Cardiac muscle cell (in vitro differentiated cells and primary cell): ENCODE results near the gene TRIAP1. TPM values are rescaled to one million over a fixed set of nuclear protein-coding genes. Genes with fewer than 3 reads are reported as not detected.

Experiments used
- DNase-seq, 2 donors: peaks; one replicate each; pipeline versions ENCODE4 v3.0.0 to v3.0.0-alpha.2; 2010 to 2017; ENCODE audit warnings: low read depth in 1 of 2, low spot score in 1 of 2
- H3K27ac ChIP-seq: fragments of 200-600 bp; sonication (generic); 2 replicates; pipeline ENCODE4 v1.5.1; 2016
- H3K27me3 ChIP-seq: fragments of 200-600 bp; sonication (generic); 2 replicates; pipeline ENCODE4 v1.6.0; 2016; ENCODE audit warnings: control low read depth
- H3K36me3 ChIP-seq: fragments of 200-600 bp; sonication (generic); 2 replicates; pipeline ENCODE4 v1.5.1; 2016; ENCODE audit warnings: control low read depth
- H3K4me1 ChIP-seq: fragments of 200-600 bp; sonication (generic); 2 replicates; pipeline ENCODE4 v1.8.1; 2017; ENCODE audit warnings: low read depth, mild to moderate bottlenecking, mixed run types
- H3K4me3 ChIP-seq: fragments of 200-600 bp; sonication (generic); 2 replicates; pipeline ENCODE4 v1.5.1; 2016; ENCODE audit warnings: mild to moderate bottlenecking
- H3K9me3 ChIP-seq: fragments of 200-600 bp; sonication (generic); 2 replicates; pipeline ENCODE4 v1.5.1; 2017; ENCODE audit warnings: low read depth, mild to moderate bottlenecking, control low read depth
- polyA plus RNA-seq: library from polyadenylated mRNA; unstranded; fragments of >200 nt; fragmentation: Nextera tagmentation; extraction: Ambion mirVana; gene quantifications from 2 replicates; pipeline ENCODE4 v1.2.1, GENCODE V29; 2016
- total RNA-seq: library from RNA; depleted of rRNA; stranded (reverse); fragments of >200 nt; gene quantifications from 2 replicates; pipeline ENCODE4 v1.2.3, GENCODE V29; 2016
- TF ChIP-seq, protein P1 (sequence below): IDR thresholded peaks from 2 replicates; pipeline ENCODE4 v1.5.1; 2012; ENCODE audit warnings: low read depth, mild to moderate bottlenecking, low read length

Gene TRIAP1
- total and polyA plus RNA-seq, 2 experiments from 2014 or later: 11.9 to 58.8 TPM

GRCh38 chr12:120467439-120467838 lies 21.3 kb upstream of the TRIAP1 start:
- Histone ChIP-seq H3K9me3 (no peaks in the 10 kb centered on the region), H3K36me3 (peaks cover 43% of the 10 kb centered on the region), H3K4me3 (no peak overlapping the region), H3K4me1 (peaks cover 4% of the 10 kb centered on the region), H3K27me3 (no peaks in the 10 kb centered on the region), H3K27ac (no peak overlapping the region)
- DNase-seq: no peak
- TF ChIP-seq, protein P1, sequence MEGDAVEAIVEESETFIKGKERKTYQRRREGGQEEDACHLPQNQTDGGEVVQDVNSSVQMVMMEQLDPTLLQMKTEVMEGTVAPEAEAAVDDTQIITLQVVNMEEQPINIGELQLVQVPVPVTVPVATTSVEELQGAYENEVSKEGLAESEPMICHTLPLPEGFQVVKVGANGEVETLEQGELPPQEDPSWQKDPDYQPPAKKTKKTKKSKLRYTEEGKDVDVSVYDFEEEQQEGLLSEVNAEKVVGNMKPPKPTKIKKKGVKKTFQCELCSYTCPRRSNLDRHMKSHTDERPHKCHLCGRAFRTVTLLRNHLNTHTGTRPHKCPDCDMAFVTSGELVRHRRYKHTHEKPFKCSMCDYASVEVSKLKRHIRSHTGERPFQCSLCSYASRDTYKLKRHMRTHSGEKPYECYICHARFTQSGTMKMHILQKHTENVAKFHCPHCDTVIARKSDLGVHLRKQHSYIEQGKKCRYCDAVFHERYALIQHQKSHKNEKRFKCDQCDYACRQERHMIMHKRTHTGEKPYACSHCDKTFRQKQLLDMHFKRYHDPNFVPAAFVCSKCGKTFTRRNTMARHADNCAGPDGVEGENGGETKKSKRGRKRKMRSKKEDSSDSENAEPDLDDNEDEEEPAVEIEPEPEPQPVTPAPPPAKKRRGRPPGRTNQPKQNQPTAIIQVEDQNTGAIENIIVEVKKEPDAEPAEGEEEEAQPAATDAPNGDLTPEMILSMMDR: no peak

DNA sequence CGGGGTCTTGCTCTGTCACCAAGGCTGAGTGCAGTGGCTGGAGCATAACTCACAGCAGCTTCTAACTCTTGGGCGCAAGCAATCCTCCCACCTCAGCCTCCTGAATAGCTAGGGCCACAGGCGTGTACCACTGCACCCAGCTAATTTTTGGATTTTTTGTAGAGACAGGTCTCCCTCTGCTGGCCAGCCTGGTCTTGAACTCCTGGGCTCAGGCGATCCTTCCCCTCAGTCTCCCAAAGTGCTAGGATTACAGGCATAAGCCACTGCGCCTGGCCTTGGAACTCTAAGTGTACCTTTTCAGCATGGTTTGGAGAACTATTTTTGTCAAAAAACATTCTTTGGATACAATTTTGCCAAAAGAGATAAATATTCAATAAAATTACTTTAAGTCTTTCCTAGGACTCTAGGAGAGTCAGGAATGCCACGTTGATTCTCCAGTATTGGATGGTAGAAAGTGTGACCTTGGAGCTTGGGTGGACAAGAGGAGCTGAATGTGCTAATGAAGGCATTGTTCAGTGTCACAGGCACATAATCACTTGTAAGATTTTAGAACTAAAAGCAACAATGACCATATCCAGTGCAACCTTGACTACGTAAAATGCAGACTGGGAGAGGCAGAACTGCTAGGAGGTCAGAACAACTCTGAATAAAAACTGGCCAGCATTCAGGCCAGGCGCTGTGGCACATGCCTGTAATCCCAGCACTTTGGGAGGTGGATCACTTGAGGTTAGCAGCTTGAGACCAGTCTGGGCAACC lies 20.6 kb upstream of the TRIAP1 start:
- Histone ChIP-seq H3K36me3 (peaks cover 50% of the 10 kb centered on the region), H3K4me3 (no peak overlapping the region), H3K27me3 (no peaks in the 10 kb centered on the region), H3K9me3 (no peaks in the 10 kb centered on the region), H3K27ac (peak overlapping the region; percentile 38), H3K4me1 (peaks cover 4% of the 10 kb centered on the region)
- TF ChIP-seq, protein P1: peak; percentile 66
- DNase-seq: peak; percentile 47 to 59

GRCh38 chr12:120465756-120466155 lies 19.6 kb upstream of the TRIAP1 start:
- Histone ChIP-seq H3K36me3 (peaks cover 57% of the 10 kb centered on the region), H3K9me3 (no peaks in the 10 kb centered on the region), H3K27ac (no peak overlapping the region), H3K4me3 (no peak overlapping the region), H3K4me1 (peaks cover 4% of the 10 kb centered on the region), H3K27me3 (no peaks in the 10 kb centered on the region)
- TF ChIP-seq, protein P1: no peak
- DNase-seq: no peak

- Histone ChIP-seq H3K27ac (no peak overlapping the region), H3K27me3 (no peaks in the 10 kb centered on the region), H3K9me3 (no peaks in the 10 kb centered on the region), H3K36me3 (peaks cover 75% of the 10 kb centered on the region), H3K4me1 (peaks cover 4% of the 10 kb centered on the region), H3K4me3 (no peak overlapping the region)
- TF ChIP-seq, protein P1: no peak
- no peak for DNase-seq
Measured at GRCh38 chr12:120463712-120464111, 17.5 kb upstream of the TRIAP1 start.

GRCh38 chr12:120462099-120462640 lies 16.0 kb upstream of the TRIAP1 start:
- no peak for DNase-seq
- Histone ChIP-seq H3K27me3 (no peaks in the 10 kb centered on the region), H3K4me3 (no peak overlapping the region), H3K4me1 (no peaks in the 10 kb centered on the region), H3K9me3 (no peaks in the 10 kb centered on the region), H3K27ac (no peak overlapping the region), H3K36me3 (peaks cover 79% of the 10 kb centered on the region)
- TF ChIP-seq, protein P1: no peak
